K562 (cell line): ENCODE results near the gene MEGF9. TPM values are rescaled to one million over a fixed set of nuclear protein-coding genes. Genes with fewer than 3 reads are reported as not detected.

Experiments used
- BMI1 ChIP-seq: fragments of 150-350 bp; IDR thresholded peaks from 2 replicates; pipeline ENCODE4 v1.6.1; 2014; ENCODE audit warnings: low read length
- CBX2 ChIP-seq: fragments of 200-600 bp; sonication (generic); IDR thresholded peaks from one replicate; pipeline ENCODE4 v1.6.1; 2012; ENCODE audit warnings: mild to moderate bottlenecking, low read length, inconsistent platforms; ENCODE audit not compliant: insufficient read depth, poor library complexity, severe bottlenecking
- CXXC5 ChIP-seq: fragments of 250-450 bp; sonication (Bioruptor Pico); IDR thresholded peaks from 2 replicates; pipeline ENCODE4 v1.8.0; 2022; ENCODE audit warnings: inconsistent platforms, mild to moderate bottlenecking, moderate library complexity
- E2F3 ChIP-seq: fragments of 250-450 bp; sonication (Bioruptor Pico); IDR thresholded peaks from 2 replicates; pipeline ENCODE4 v1.4.0; 2020; ENCODE audit warnings: mild to moderate bottlenecking
- ELF4 ChIP-seq: fragments of 450-650 bp; formaldehyde crosslinking; IDR thresholded peaks from 2 replicates; pipeline ENCODE4 v1.4.0; 2022; ENCODE audit warnings: missing genetic modification characterization
- FOXP1 ChIP-seq: sonication (generic); formaldehyde crosslinking; IDR thresholded peaks from 2 replicates; pipeline ENCODE4 v1.8.0; 2022; ENCODE audit warnings: mild to moderate bottlenecking, missing genetic modification reagents
- GABPB1 ChIP-seq: sonication (generic); formaldehyde crosslinking; IDR thresholded peaks from 2 replicates; pipeline ENCODE4 v1.8.0; 2022; ENCODE audit warnings: mild to moderate bottlenecking, missing genetic modification reagents
- GMEB1 ChIP-seq: fragments of 250-450 bp; sonication (Bioruptor Pico); IDR thresholded peaks from 2 replicates; pipeline ENCODE4 v1.4.0; 2020; ENCODE audit warnings: mild to moderate bottlenecking
- MBD2 ChIP-seq: sonication (generic); IDR thresholded peaks from 2 replicates; pipeline ENCODE4 v1.6.1; 2016; ENCODE audit warnings: low read depth, borderline replicate concordance
- NFRKB ChIP-seq: fragments of 450-650 bp; IDR thresholded peaks from 2 replicates; pipeline ENCODE4 v1.6.1; 2016; ENCODE audit warnings: low read depth
- NR3C1 ChIP-seq: sonication (generic); formaldehyde crosslinking; IDR thresholded peaks from 2 replicates; pipeline ENCODE4 v1.8.1; 2022; ENCODE audit warnings: missing genetic modification reagents
- POLR2G ChIP-seq: fragments of 200-400 bp; formaldehyde crosslinking; IDR thresholded peaks from 2 replicates; pipeline ENCODE4 v1.6.1; 2017; ENCODE audit warnings: low read depth, mild to moderate bottlenecking, antibody characterized with exemption, low read length, moderate library complexity
- RNF2 ChIP-seq: sonication (generic); IDR thresholded peaks from 2 replicates; pipeline ENCODE4 v1.6.1; 2016
- TAL1 ChIP-seq: fragments of 450-650 bp; IDR thresholded peaks from 2 replicates; pipeline ENCODE4 v1.6.1; 2016; ENCODE audit warnings: mild to moderate bottlenecking
- TBL1XR1 ChIP-seq, 2 experiments: IDR thresholded peaks; 2 replicates each; pipeline ENCODE4 v1.6.1; 2012; ENCODE audit warnings: improper control_type of control experiment in 2 of 2, low read length in 2 of 2, mild to moderate bottlenecking in 1 of 2
- TGIF2 ChIP-seq: sonication (generic); formaldehyde crosslinking; IDR thresholded peaks from 2 replicates; pipeline ENCODE4 v1.8.1; 2022; ENCODE audit warnings: mild to moderate bottlenecking, missing genetic modification reagents, moderate library complexity
- ZC3H11A ChIP-seq: IDR thresholded peaks from 2 replicates; pipeline ENCODE4 v1.6.1; 2012; ENCODE audit warnings: low read depth, low read length, improper control_type of control experiment
- ZNF217 ChIP-seq: sonication (generic); formaldehyde crosslinking; IDR thresholded peaks from 2 replicates; pipeline ENCODE4 v1.8.0; 2022; ENCODE audit warnings: mild to moderate bottlenecking, missing genetic modification reagents
- ZNF318 ChIP-seq, 2 experiments: fragments of 450-650 bp; IDR thresholded peaks; 2 replicates each; pipeline ENCODE4 v1.6.1; 2016; ENCODE audit warnings: mild to moderate bottlenecking in 2 of 2, borderline replicate concordance in 1 of 2, low read depth in 1 of 2, moderate library complexity in 1 of 2
- ZNF347 ChIP-seq: fragments of 450-650 bp; formaldehyde crosslinking; IDR thresholded peaks from 2 replicates; pipeline ENCODE4 v1.4.0; 2020; ENCODE audit warnings: low read depth, mild to moderate bottlenecking, moderate library complexity
- polyA plus RNA-seq, 8 experiments: library from polyadenylated mRNA; depleted of rRNA in 4 of 8; stranded (reverse) in 5 of 8; unstranded in 3 of 8; fragments of >200 nt; fragmentation: Nextera tagmentation in 2 of 8; fragmentation: Illumina TruSeq in 1 of 8; extraction: Ambion mirVana in 2 of 8; extraction: Trizol in 1 of 8; gene quantifications; 2 replicates each; pipeline versions ENCODE4 v1.2.1 to v1.2.3, GENCODE V29; 2011 to 2014; ENCODE audit warnings: inconsistent platforms in 1 of 8, missing spikeins in 1 of 8
- total RNA-seq, 7 experiments: library from RNA; depleted of rRNA in 6 of 7; stranded (reverse); fragments of >200 nt in 6 of 7; fragmentation: Illumina TruSeq in 2 of 7; extraction: Trizol in 2 of 7; gene quantifications; 2 replicates each; pipeline versions ENCODE4 v1.2.1 to v1.2.3, GENCODE V29; 2011 to 2021; ENCODE audit warnings: low replicate concordance in 1 of 7

The MEGF9 gene
- total and polyA plus RNA-seq, 9 of the 15 experiments (the other 6 are each of a cell fraction or from before 2014, with no cell fraction given): 2.1 to 6.2 (median 3.8) TPM

GRCh38 chr9:120714088-120714845 lies at the start of gene MEGF9 (continued):
- no peak for TF ChIP-seq ZNF318 (IDR thresholded peaks at IDR 0.05; ENCODE audit: borderline replicate concordance in 1 of 2, low read depth in 1 of 2)
- no peak for TF ChIP-seq TAL1
- TF ChIP-seq ZC3H11A: no peak
- peak; percentile 91; the same call in 1 of the 2 replicates for TF ChIP-seq FOXP1 (CRISPR knock-in tag)
- TF ChIP-seq NFRKB: no peak
- TF ChIP-seq MBD2: peak; percentile 91
- TF ChIP-seq ZNF217 (CRISPR knock-in tag): no peak
- TF ChIP-seq BMI1: no peak
- 0 out of 2 replicates have a peak, but pooled peaks have one; percentile 4 for TF ChIP-seq RNF2
- TF ChIP-seq ELF4: no peak
- TF ChIP-seq GABPB1 (CRISPR knock-in tag): 0 out of 2 replicates have a peak, but pooled peaks have one; percentile 21
- peak; percentile 77 for TF ChIP-seq CXXC5 (CRISPR knock-in tag)
- TF ChIP-seq TGIF2: no peak
- no peak for TF ChIP-seq GMEB1 (CRISPR knock-in tag)
- no peak for TF ChIP-seq NR3C1
- TF ChIP-seq TBL1XR1 (IDR thresholded peaks at IDR 0.05; ENCODE audit: low read length in 2 of 2): no peak
- peak; percentile 92 for TF ChIP-seq POLR2G
- TF ChIP-seq E2F3 (CRISPR knock-in tag): no peak
- TF ChIP-seq CBX2: no peak
- no peak for TF ChIP-seq ZNF347
